GM15510 (cell line): ENCODE measurements around the gene SLC22A1.

Experiments
- POLR2A ChIP-seq: IDR thresholded peaks from 3 replicates; pipeline ENCODE4 v1.6.1; 2011; ENCODE audit warnings: borderline replicate concordance; ENCODE audit not compliant: insufficient read length; ENCODE audit errors: extremely low read depth

Gene SLC22A1

DNA sequence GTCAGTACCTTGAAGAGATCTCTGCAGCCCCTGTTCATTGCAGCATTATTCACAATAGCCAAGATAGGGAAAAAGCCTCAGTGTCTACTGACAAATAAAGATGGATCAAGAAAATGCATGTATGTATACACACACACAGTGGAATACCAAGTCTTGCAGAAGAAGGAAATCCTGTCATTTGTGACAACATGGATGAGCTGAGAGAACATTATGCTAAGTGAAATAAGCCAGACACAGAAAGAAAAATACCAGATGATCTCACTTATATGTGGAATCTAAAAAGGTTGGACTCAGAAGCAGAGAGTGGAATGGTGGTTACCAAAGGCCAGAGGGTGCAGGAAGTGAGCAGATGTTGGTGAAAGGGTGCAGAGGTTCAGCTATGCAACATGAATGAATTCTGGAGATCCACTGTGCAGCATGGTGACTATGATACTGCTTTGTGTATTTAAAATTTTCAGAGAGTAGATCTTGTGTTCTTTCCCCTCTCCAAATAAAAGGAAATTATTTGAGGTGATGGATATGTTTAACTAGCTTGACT is 11.0 kb upstream of the SLC22A1 start:
- no peak for TF ChIP-seq POLR2A

DNA sequence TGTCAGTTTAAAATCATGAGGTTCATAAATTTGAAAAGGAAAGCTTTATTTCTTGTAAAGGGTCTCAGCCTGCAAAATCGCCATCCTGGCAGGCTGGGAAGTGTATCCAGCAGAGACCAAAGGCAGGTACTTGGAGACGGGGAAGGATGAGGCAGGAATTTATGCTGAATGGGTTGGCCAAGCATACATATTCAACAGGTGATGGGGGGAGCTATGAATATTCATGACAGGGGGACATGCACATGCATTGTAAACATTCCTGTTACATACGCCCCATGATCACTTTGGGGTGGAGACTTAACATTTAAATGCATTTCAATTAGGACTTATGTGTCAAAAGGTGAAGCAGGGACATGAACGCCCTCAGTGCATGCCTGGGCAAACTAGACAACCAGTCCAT is 9.8 kb upstream of the SLC22A1 start:
- no peak for TF ChIP-seq POLR2A

DNA sequence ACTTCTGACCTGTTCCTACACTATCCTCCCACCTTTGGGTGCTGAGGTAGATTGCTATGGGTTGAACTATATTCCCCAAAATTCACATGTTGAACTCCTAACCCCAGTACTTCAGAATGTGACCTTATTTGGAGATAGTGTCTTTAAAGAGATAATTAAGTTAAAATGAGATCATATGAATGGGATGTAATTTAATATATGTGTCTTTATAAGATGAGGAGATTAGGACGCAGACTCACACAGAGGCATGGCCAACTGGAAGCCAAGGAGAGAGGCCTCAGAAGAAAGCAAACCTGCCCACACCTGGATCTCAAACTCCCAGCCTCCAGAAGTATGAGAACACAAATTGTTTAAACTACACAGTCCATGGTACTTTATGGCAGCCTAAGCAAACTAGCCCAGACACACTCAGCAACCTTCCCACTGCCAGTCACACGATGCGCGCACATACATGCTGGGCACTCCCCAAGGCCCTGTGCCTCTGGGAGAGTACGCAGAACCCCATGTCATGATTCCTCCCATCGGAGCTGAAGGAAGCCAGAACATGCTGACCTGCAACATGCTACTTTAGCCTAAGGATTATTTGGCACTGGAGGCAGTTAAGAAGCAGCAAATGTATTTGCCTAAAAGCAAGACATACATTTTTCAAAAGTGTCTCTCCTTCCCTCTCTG is 8.9 kb upstream of the SLC22A1 start:
- TF ChIP-seq POLR2A = no peak

DNA sequence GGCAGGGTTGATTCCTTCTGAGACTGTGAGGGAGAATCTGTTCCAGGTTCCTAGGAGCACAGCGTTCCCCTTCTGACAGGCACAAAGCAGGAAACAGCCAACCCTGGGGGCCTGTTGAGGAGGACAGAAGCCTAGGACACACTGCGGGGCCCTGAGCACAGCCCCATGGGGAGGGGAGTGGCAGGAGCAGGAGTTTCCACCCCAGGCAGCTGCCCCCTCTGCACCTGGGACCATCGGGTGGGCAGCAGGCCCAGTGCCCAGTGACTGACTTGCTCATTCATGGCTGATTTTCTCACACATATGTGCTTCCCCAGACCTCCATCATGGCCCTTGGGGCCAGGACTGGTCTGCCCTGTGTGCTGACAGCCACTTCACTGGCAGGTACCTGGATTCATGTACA is 6.2 kb upstream of the SLC22A1 start:
- TF ChIP-seq POLR2A = no peak

DNA sequence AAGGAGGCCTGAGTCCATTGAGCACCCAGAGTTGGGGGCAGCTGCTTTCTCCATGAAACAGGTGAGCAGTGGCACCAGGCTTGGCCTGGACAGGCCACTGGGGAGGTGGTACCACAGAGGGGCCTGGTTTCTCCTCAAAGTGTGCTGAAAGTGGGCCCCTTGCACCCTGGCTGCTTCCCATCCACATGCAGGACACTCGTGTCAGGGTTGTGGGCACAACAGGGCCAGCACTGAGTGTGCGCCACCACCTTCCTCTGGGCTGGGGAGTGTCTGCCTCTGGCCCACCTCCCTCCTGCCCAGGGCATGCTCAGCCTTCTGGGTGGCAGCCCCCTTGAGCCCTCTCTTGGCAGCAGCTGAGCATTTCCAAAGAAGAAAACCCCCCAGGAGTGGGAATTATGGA is 5.2 kb upstream of the SLC22A1 start:
- no peak for TF ChIP-seq POLR2A

DNA sequence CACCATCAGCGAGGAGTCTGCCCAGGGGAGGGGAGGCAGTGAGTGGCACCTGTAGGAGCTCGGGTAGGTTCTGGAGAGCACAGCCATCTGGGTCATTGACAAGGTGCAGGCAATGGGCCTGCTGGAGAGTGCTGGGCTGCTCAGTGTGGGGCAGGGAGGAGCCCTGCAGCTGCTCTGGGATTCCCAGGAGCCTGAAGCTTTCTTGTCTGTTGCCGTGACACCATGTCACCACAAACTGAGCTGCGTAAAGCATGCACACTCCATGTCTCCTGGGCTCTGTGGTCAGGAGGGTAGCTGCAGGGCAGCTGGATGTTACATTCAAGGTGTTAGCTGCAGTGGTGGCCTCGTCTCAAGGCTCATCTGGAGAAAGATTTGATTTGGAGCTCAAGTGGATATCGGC is 4.5 kb upstream of the SLC22A1 start:
- no peak for TF ChIP-seq POLR2A

DNA sequence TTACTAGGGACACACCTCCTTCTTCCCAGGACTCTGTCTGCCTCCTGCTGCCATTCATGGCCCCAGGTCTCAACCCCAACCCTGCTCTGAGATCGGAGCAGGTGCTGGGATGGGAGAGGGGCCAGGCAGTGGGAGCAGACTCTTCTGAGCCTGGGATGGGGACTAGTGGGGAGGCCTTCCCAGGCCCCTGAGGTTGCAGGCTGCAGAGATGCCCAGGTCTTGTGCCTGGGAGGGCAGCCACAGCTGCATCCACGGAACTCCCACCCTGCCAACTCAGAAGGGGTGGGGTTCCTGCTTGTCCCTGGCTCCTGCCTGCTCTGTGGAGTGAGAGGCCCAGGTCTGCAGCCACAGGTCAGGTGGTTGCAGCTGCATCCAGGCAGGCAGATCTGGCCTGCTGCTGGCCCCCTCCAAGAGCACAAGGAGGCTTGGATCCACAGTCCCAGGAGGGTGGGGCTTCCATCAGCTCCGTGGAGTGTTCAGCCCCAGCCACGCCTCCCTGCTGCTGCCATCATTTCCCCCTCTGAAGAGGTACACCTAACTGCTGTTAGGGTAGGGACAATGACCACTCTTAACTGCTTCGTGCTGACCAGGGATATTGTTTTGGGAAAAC is 2.9 kb upstream of the SLC22A1 start:
- TF ChIP-seq POLR2A = no peak

DNA sequence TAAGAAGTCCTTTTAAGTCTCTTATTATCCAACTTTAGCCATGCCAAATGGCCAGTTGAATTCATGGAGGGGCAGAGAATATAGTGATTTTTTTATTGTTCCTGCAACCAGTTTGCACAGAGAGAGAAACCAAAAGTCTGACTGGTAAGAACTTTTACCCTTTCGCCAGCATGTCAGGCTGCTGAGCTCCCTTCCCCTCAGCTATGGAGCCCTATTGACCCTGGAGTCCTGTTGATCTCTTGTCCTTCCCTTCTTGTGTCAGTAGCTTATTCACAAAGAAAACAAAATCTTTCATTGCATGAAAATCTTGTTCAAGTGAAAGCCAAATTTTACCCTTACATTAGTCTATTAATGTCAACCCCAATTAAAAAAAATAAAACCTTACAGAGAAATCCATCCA is 1.5 kb upstream of the SLC22A1 start:
- TF ChIP-seq POLR2A = no peak

DNA sequence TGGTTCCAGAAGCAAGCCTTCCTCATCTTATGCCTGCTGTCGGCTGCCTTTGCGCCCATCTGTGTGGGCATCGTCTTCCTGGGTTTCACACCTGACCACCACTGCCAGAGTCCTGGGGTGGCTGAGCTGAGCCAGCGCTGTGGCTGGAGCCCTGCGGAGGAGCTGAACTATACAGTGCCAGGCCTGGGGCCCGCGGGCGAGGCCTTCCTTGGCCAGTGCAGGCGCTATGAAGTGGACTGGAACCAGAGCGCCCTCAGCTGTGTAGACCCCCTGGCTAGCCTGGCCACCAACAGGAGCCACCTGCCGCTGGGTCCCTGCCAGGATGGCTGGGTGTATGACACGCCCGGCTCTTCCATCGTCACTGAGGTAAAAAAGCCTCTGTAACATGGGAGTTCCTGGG is 366 bp downstream of the SLC22A1 start:
- no peak for TF ChIP-seq POLR2A

DNA sequence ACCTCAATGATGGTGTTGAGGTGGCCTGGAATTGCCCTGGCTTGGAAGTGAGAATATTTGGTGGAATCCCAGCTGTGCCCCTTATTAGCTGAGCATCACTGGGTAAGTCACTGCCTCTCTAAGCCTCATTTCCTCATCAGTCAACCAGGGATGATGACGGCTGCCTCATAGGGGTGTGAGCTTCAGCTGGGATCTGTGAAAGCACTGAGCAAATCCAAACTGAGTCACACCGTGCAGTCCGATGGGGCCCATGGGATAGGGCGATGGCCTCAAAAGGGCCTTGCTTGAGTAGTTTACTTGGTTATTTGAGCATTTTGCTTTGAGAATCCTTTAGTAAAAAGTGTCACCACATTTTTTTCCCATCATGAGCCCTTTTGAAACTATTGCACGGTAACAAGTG is 1.1 kb downstream of the SLC22A1 start:
- no peak for TF ChIP-seq POLR2A

DNA sequence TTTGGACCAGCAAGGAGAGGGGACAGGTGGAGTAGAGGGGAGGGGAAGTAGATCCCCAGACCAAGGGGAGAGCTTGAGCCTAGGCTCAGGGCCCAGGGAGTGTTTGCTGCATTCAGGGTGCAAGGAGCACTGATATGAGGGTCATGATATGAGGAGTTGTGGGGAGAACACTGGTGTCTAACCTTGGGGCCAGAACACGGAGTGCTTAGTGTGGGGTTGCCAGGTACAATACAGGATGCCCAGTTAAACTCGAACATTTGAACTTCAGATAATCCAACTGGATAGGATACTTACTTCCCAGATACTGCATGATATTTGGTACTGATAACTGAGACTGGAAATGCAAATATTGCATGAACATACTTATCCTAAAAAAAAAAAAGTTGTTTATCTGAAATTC is 2.4 kb downstream of the SLC22A1 start:
- no peak for TF ChIP-seq POLR2A

DNA sequence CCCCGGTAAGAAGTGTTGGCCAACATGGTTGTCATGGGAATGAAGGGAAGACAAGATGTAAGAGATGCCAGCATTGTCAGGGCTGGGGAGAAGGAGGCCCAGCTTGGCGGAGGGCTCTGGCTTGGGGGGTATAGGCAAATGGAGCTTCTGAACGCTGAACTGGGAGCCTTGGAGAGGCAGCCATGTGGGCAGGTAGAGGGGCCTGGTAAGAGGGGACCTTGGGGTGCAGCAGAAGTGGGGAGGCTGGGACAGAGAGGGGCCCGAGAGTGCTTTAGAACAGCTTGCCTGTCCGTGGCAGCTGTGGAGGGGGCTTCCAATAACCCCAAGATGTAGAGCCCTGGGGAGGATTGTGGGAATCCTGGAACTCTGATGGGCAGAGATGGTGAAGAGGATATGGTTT is 3.0 kb downstream of the SLC22A1 start:
- no peak for TF ChIP-seq POLR2A

DNA sequence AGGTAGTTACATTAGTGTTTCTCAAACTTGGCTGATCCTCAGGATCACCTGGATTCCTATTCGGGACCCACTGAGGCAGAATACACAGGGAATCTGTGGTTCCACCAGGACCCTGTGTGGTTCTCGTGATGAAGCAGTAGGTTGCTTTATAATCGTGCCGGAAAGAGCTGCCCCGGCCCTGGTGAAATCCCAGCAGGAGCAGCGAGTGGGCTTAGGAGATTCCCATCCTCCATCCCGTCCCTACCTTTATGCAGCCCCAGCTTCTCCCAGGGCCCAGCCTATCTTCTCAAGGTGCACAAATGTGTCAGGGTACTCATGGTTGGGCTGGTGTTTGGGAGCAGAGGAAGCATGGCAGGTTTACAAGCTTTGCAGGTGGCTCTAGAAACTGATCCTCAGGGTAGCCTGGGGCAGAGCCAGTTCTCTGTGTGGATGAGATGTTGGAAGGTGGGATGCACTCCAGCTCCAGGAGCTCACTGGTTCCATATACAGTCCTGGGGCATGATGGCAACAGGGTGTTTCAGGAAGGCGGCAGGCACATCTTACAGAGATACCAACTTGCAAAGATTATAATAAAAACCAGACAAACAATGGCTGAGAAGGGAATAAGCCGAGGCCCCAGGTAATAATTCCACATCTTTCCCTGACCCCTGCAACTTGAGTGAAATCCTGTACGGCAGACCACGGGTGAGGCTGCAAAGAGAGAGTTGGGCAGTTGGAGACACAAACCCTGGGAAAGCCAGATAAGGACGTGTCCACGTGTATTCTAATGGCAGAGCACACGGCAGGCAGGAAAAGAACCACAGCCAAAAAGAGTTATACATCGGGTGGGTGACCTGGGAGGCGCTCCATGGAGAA is 5.9 kb downstream of the SLC22A1 start:
- no peak for TF ChIP-seq POLR2A

DNA sequence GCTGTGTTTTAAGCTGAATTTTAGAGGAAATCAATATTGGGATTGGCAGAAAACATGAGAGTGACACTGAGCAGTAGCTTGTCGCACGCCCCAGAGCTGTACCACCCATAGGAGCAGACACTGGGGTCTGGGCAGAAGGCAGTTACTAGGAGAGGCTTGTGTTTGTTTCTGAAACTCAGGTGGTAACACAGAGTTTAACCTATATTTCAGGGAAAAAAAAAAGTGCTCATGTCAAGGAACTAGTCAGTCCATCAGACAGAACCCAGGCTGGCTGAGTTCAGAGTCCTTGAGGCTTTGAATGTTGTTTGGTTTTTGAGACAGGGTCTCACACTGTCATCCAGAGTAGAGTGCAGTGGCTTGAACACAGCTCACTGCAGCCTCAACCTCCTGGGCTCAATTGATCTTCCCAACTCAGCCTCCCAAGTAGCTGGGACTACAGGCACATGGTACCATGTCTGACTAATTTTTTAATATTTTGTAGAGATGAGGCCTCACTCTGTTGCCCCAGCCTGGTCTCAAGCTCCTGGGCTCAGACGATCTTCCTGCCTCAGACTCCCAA is 6.6 kb downstream of the SLC22A1 start:
- no peak for TF ChIP-seq POLR2A

DNA sequence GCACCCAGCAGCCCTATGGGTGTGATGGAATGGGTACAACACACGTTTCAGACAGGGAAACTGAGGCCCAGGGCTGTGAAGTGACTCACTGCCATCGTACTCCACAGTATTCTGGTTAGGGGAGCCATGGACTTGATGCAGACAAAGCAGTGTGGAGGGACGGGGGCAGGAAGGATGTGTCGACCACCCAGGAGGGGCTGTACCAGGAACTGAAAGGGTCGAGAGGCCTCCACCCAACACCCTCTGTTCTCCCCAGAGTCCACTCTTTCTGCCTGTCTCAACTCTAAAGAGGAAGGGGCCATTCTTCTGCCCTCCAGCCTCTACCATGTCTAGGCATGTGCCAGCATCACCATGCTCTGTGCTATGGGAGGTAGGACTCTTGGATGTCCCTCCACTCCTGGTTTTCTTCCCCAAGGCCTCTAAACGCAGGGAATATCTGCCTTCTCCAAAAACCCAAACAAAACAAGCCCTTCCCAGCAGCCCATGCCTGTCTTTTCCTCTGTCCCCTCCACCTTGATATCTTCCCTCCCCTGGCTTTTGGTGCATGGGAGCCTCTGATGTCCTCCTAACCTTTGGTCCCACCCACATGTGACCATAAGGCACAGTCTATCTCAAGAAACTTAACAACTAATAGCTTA is 7.4 kb downstream of the SLC22A1 start:
- TF ChIP-seq POLR2A = no peak
